Measurements from ENCODE around the gene KAT14.

DNA sequence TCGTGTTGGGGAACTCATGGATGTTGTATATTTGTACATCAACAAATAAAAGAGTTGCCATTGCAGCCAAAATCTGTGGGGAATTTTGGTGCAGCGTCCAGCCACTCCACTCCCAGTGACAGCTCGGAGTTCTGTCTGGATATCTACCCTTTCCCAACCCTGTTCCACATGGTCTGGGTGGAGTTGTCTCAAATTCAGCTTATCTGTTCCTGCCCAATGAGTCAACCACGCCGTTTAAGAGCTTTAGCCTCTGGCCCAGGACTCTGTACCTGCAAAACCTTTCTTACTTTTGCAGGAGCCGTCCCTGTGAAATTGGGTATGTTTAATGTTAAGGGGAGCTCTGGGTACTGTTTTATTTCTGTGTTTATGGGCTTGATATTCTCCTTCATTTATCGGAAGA, 46.0 kb upstream of the KAT14 start:
- no peak for TF ChIP-seq CTCF (optimal IDR thresholded peaks at IDR 0.05 in 1 of 3, IDR thresholded peaks at IDR 0.05 in 1 of 3, conservative IDR thresholded peaks at IDR 0.05 in 1 of 3; ENCODE audit: extremely low read depth in 1 of 3, insufficient read depth in 2 of 3, low read length in 3 of 3)
- no peak for TF ChIP-seq EZH2 (IDR thresholded peaks at IDR 0.05; ENCODE audit: low read length)

Measured in keratinocyte (primary cell).